Thoracic aorta (tissue), 2 donors: ENCODE data around the gene TSLP. TPM values are rescaled to one million over a fixed set of nuclear protein-coding genes. Genes with fewer than 3 reads are reported as not detected.

Source experiments
- ATAC-seq: fragments of 150-250 bp; one replicate; pipeline ENCODE4 v1.8.0; 2017; ENCODE audit warnings: low read depth; ENCODE audit not compliant: insufficient number of reproducible peaks, low FRiP score
- DNase-seq: peaks from one replicate; pipeline ENCODE4 v3.0.0-alpha.2; 2020; ENCODE audit warnings: low spot score
- H3K27ac ChIP-seq, 2 donors: fragments of 200-600 bp; sonication (generic); 1 replicate in 1 of 2; 2 replicates in 1 of 2; pipeline ENCODE4 v1.5.1; 2016; ENCODE audit warnings: mild to moderate bottlenecking in 2 of 2, moderate library complexity in 2 of 2
- H3K27me3 ChIP-seq: fragments of 200-600 bp; sonication (generic); replicated peaks from 2 replicates; pipeline ENCODE4 v1.6.0; 2016; ENCODE audit warnings: mild to moderate bottlenecking; ENCODE audit not compliant: insufficient read depth
- H3K36me3 ChIP-seq: fragments of 200-600 bp; sonication (generic); one replicate; pipeline ENCODE4 v1.5.1; 2016
- H3K4me1 ChIP-seq, 2 donors: fragments of 200-600 bp; sonication (generic); 1 replicate in 1 of 2; 2 replicates in 1 of 2; pipeline versions ENCODE4 v1.5.1 to v1.6.0; 2016; ENCODE audit warnings: low read depth in 2 of 2, mild to moderate bottlenecking in 1 of 2; ENCODE audit not compliant: control insufficient read depth in 1 of 2
- H3K4me3 ChIP-seq: fragments of 200-600 bp; sonication (generic); 2 replicates; pipeline ENCODE4 v1.5.1; 2016; ENCODE audit warnings: mild to moderate bottlenecking
- H3K9me3 ChIP-seq: fragments of 200-600 bp; sonication (generic); 2 replicates; pipeline ENCODE4 v1.5.1; 2016
- total RNA-seq, 2 donors: library from RNA; depleted of rRNA; stranded (reverse); fragments of >200 nt; gene quantifications; one replicate each; pipeline versions ENCODE4 v1.1.0 to v1.2.3, GENCODE V29; 2016
- TF ChIP-seq, protein P1 (sequence below): fragments of 200-600 bp; sonication (generic); IDR thresholded peaks from one replicate; pipeline ENCODE4 v1.5.1; 2019; ENCODE audit warnings: antibody characterized with exemption

The TSLP gene
- total RNA-seq, 2 donors from 2014 or later, result 0.28 TPM; not detected in 1

GRCh38 chr5:111095982-111096381 is 24.5 kb downstream of the TSLP start:
- DNase-seq (no peak), ATAC-seq (no peak)
- no peak overlapping the region for H3K27ac ChIP-seq
- no peak overlapping the region for H3K4me3 ChIP-seq
- TF ChIP-seq, protein P1, sequence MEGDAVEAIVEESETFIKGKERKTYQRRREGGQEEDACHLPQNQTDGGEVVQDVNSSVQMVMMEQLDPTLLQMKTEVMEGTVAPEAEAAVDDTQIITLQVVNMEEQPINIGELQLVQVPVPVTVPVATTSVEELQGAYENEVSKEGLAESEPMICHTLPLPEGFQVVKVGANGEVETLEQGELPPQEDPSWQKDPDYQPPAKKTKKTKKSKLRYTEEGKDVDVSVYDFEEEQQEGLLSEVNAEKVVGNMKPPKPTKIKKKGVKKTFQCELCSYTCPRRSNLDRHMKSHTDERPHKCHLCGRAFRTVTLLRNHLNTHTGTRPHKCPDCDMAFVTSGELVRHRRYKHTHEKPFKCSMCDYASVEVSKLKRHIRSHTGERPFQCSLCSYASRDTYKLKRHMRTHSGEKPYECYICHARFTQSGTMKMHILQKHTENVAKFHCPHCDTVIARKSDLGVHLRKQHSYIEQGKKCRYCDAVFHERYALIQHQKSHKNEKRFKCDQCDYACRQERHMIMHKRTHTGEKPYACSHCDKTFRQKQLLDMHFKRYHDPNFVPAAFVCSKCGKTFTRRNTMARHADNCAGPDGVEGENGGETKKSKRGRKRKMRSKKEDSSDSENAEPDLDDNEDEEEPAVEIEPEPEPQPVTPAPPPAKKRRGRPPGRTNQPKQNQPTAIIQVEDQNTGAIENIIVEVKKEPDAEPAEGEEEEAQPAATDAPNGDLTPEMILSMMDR, result no peak
- H3K4me1 ChIP-seq, result peaks cover 16 to 22% of the 10 kb centered on the region in 2 donors
- no peaks in the 10 kb centered on the region for H3K9me3 ChIP-seq
- H3K36me3 ChIP-seq, result peaks cover 11% of the 10 kb centered on the region
- no peaks in the 10 kb centered on the region for H3K27me3 ChIP-seq

DNA sequence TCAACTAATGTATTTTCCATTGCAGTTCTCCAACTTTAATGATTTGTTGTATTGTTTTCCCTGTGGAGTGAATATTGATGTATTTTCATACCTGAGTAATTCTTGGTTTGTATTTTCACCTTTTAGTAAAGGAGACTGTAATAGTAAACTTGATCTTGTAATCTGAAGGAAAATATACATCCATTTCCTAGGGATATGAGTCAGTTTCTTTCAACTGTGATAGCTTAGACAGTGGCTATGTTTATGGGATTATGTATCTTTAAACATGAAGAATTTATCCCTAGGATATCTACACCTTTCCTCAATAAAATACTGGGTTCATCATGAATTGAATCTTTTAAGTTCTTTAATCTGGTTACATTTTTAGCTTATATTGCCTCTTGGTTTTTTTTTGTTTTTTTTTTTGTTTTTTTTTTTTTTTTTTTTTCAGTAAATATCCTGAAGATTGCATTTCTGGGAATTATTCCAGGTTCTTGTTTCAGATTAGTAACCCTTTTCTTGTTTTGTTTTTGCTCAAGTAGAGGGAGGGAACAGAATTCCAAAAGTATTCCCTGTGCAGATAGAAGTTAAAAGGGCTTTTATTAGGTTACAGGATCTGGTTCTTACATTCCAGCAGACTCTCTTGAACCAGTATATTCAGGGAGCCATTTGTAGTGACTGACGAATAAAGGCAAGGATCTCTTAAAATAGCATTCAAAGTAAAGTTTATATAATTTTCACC is 27.7 kb downstream of the TSLP start:
- no peaks in the 10 kb centered on the region for H3K9me3 ChIP-seq
- peaks cover 2 to 5% of the 10 kb centered on the region in 2 donors for H3K4me1 ChIP-seq
- ATAC-seq (no peak), DNase-seq (no peak)
- H3K27me3 ChIP-seq, result no peaks in the 10 kb centered on the region
- H3K36me3 ChIP-seq, result peaks cover 27% of the 10 kb centered on the region
- TF ChIP-seq, protein P1, result no peak
- H3K4me3 ChIP-seq, result no peak overlapping the region
- H3K27ac ChIP-seq, result no peak overlapping the region

DNA sequence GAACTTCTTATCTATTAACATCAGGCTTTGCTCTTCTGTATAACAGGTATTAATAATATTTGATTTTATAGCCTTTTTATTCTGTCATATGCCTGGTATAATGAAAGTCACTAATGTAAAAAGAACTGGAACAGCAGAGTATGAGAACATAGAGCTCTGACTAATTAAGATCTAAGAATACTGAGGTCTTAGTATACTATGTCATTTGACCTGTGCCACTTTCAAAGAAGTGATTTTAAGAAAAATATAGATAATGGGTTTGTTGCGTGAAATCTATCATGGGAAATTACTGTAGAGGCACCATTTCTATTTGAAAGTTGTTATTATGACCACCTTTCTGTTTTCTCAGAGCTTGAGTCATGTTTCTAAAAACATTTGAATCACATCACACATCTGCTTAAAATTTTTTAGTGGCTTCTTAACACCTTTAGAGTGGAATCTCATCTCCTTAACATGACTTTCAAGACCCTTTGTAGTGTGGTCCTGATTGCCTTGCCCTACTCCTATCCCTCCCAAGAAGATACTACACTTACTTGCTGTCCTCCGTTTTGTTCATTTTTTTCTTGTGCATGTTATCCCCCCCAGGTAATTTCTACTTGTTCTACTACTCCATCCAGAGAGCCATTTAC is 34.9 kb downstream of the TSLP start:
- ATAC-seq, result no peak
- Histone ChIP-seq H3K9me3 (no peaks in the 10 kb centered on the region), H3K27ac (no peak overlapping the region), H3K4me3 (no peak overlapping the region), H3K4me1 (no peaks in the 10 kb centered on the region), H3K36me3 (peaks cover 45% of the 10 kb centered on the region), H3K27me3 (no peaks in the 10 kb centered on the region)
- DNase-seq, result no peak
- TF ChIP-seq, protein P1, result no peak

- H3K4me1 ChIP-seq, result no peaks in the 10 kb centered on the region
- DNase-seq (no peak), ATAC-seq (no peak)
- H3K27me3 ChIP-seq, result no peaks in the 10 kb centered on the region
- peaks cover 41% of the 10 kb centered on the region for H3K36me3 ChIP-seq
- H3K4me3 ChIP-seq, result no peak overlapping the region
- no peak overlapping the region for H3K27ac ChIP-seq
- no peaks in the 10 kb centered on the region for H3K9me3 ChIP-seq
- TF ChIP-seq, protein P1, result no peak
Measured at GRCh38 chr5:111107371-111107770, 35.9 kb downstream of the TSLP start.

- Histone ChIP-seq H3K9me3 (no peaks in the 10 kb centered on the region), H3K27ac (no peak overlapping the region), H3K4me3 (no peak overlapping the region), H3K4me1 (no peaks in the 10 kb centered on the region), H3K36me3 (peaks cover 21% of the 10 kb centered on the region), H3K27me3 (no peaks in the 10 kb centered on the region)
- TF ChIP-seq, protein P1, result no peak
- DNase-seq (no peak), ATAC-seq (no peak)
Measured at GRCh38 chr5:111111956-111112355, 40.4 kb downstream of the TSLP start.
